ENCODE results near the gene CACNA2D4.

CACNA2D4 gene

DNA sequence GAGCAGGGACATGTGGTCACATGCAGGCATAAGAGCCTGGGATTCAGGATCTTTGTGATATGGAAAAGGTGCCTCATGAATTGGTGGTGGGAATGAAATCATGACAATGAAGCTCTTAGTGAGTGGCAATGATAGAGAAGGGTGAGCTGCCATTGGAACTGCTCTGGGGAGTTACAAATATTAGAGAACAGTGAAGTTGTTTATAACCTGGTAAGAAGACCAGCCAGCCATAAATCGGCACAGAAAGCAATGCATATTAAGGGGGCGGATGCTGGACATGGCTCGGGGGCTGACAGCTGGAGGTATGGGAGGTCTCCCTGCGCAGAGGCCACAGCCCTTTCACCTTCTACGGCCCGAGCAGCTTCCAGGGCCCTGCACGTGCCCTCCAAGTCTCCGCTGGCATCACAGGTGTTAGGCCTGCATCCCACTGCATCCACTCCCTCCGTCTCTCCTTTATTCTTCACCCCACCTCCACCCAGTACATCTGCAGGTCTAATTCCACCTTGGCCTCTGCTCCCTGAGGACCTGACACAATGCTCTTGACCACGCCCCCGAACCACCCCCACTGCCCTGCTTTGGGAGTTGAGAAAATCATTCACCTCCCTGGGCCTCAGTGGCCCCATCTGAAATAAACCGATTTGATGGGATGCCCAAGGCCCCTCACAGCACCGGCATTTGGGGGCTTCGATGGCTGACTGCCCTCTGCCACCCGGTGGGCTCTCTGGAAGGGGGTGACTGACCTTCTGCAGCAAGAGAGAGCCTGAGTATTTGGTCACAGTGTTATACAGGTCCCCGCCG is 4.1 kb downstream of the CACNA2D4 start:
- no peak overlapping the region for H3K9ac ChIP-seq
- no peaks in the 10 kb centered on the region; the same call in 1 of the 2 replicates for H3K27me3 ChIP-seq (ENCODE audit: insufficient read depth, low read depth)
- H3K79me2 ChIP-seq (ENCODE audit: insufficient read depth, low read depth), result no peaks in the 10 kb centered on the region
- H3K4me3 ChIP-seq (IDR thresholded peaks at IDR 0.05; ENCODE audit: insufficient read depth, low read depth, low read length), result no peak overlapping the region
- H3K36me3 ChIP-seq (ENCODE audit: insufficient read depth), result no peaks in the 10 kb centered on the region
- H2AFZ ChIP-seq (ENCODE audit: low read depth), result no peak overlapping the region
- no peak for TF ChIP-seq CTCF (conservative IDR thresholded peaks at IDR 0.05; ENCODE audit: low read depth, low read length)
- H4K20me1 ChIP-seq (ENCODE audit: insufficient read depth), result no peaks in the 10 kb centered on the region
- H3K4me2 ChIP-seq, result no peak overlapping the region
- no peaks in the 10 kb centered on the region for H3K4me1 ChIP-seq (ENCODE audit: low read depth, poor library complexity, severe bottlenecking)
- H3K27ac ChIP-seq, result no peak overlapping the region

DNA sequence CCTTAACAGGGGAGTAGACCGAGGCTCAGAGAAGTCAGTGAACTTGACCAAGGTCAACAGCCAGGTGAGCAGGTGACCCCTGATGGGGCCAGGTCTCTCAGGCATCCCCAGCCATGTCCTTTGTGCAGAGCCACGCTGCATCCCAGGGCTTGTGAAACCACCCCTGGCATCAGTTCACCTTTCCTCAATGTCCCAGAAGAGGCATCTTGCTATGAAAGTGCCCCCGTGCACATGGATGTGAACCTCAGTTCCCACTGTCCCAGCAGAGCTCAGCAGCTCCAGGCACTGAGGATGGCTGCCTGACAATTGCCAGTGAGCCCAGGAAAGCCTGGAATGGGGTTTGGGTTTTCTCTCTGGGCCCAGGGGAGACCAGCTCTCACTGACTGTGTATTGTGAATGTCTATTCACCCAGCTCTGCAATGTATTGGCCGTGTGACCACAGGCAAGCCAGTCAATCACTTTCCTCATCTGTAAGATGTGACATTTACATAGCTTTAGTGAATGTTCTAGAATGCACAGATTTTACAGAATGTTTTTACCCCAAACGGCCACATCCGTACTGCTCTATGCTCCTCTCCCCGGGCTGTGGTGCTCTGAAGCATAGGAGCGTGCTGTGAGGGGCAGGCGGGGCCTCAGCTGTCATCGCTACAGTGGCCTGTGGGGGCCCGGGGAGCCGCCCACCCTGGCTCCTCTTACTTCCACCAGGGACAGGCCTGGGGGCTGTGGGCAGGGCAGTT is 4.9 kb downstream of the CACNA2D4 start:
- Histone ChIP-seq H4K20me1 (ENCODE audit: insufficient read depth) (no peaks in the 10 kb centered on the region), H3K9ac (no peak overlapping the region), H3K4me3 (IDR thresholded peaks at IDR 0.05; ENCODE audit: insufficient read depth, low read depth, low read length) (no peak overlapping the region), H3K27me3 (ENCODE audit: insufficient read depth, low read depth) (no peaks in the 10 kb centered on the region; the same call in 1 of the 2 replicates), H2AFZ (ENCODE audit: low read depth) (no peak overlapping the region), H3K36me3 (ENCODE audit: insufficient read depth) (no peaks in the 10 kb centered on the region), H3K4me1 (ENCODE audit: low read depth, poor library complexity, severe bottlenecking) (no peaks in the 10 kb centered on the region), H3K79me2 (ENCODE audit: insufficient read depth, low read depth) (no peaks in the 10 kb centered on the region), H3K4me2 (no peak overlapping the region), H3K27ac (no peak overlapping the region)
- TF ChIP-seq CTCF (conservative IDR thresholded peaks at IDR 0.05; ENCODE audit: low read depth, low read length), result no peak

DNA sequence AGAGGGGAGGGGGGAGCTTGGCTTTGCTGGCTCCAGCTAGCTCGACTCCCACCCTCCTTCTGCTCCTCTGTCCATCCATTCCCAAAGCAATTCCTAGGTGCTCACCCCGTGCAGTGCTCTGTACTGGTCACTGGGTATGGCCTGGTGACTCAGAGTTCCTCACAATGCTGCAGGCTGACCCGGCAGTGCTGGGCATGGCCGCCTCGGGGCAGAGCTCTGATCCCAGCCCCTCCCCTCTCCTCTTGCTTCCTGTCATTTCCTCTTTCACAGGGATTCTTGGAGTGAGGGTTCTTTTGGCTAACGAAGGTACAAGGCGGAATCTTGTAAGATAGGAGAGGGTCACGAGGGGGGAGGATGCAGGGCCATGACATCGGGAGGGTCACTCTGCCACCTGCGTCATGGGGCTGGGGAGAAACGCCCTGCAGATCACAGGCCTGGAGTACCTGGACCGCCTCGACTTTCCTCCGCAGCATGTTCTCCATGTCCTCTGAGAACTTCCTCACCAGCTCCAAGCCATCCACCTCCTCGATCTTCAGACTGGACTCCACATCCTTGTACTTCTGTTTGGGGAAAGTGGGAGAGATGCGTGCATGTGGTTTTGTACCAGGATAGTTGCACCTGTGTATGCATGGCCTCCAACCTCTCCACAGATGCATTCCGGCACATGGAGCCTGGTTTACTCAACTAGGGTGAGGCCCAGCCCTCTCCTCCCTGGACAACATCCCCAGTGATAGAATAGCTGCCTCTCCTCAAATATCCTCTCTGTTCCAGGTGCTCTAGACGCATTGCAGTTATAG is 5.7 kb downstream of the CACNA2D4 start:
- TF ChIP-seq CTCF (conservative IDR thresholded peaks at IDR 0.05; ENCODE audit: low read depth, low read length), result no peak
- Histone ChIP-seq H3K9ac (no peak overlapping the region), H2AFZ (ENCODE audit: low read depth) (no peak overlapping the region), H4K20me1 (ENCODE audit: insufficient read depth) (no peaks in the 10 kb centered on the region), H3K27ac (no peak overlapping the region), H3K27me3 (ENCODE audit: insufficient read depth, low read depth) (no peaks in the 10 kb centered on the region; the same call in 1 of the 2 replicates), H3K4me3 (IDR thresholded peaks at IDR 0.05; ENCODE audit: insufficient read depth, low read depth, low read length) (no peak overlapping the region), H3K79me2 (ENCODE audit: insufficient read depth, low read depth) (no peaks in the 10 kb centered on the region), H3K4me1 (ENCODE audit: low read depth, poor library complexity, severe bottlenecking) (no peaks in the 10 kb centered on the region), H3K36me3 (ENCODE audit: insufficient read depth) (no peaks in the 10 kb centered on the region), H3K4me2 (no peak overlapping the region)

Data from KMS-11 (cell line).